Stimulated activated CD8-positive, alpha-beta memory T cell treated with anti-CD3 and anti-CD28 coated beads, Interleukin-12 subunit alpha, Interleukin-12 subunit beta, amount 100 ng/mL, for 1 hour (primary cell): ENCODE data around the gene VEZT.
"Not testable (repeated sequence)": the region's sequence is repeated elsewhere in the genome, so short reads cannot be mapped to it uniquely, and the experiment has no call there.

ENCODE experiments used
- DNase-seq: peaks from one replicate; pipeline ENCODE4 v3.0.0-alpha.2; 2020; ENCODE audit warnings: low read depth

VEZT gene

GRCh38 chr12:95224202-95225170 is 6.9 kb downstream of the VEZT start:
- DNase-seq: no peak

GRCh38 chr12:95225645-95226212 is 8.1 kb downstream of the VEZT start:
- DNase-seq: no peak

GRCh38 chr12:95227818-95228356 is 10.3 kb downstream of the VEZT start:
- DNase-seq: no peak

- DNase-seq: no peak
These were observed 11.0 kb downstream of the VEZT start for GRCh38 chr12:95228617-95229016.

DNA sequence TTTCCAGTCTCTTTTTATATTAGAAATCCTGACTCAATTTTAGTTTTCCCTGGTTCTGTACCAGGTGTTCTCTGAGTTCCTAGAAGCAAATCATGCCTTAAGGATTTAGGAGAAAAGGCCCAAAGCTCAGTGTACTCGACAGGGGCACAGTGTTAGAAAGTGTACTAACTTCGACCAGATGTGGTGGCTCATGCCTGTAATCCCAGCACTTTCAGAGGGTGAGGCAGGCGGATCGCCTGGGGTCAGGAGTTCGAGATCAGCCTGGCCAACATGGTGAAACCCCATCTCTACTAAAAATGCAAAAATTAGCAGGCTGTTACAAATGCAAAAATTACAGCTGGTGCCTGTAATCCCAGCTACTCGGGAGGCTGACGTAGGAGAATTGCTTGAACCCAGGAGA is 12.0 kb downstream of the VEZT start:
- DNase-seq: no peak

DNA sequence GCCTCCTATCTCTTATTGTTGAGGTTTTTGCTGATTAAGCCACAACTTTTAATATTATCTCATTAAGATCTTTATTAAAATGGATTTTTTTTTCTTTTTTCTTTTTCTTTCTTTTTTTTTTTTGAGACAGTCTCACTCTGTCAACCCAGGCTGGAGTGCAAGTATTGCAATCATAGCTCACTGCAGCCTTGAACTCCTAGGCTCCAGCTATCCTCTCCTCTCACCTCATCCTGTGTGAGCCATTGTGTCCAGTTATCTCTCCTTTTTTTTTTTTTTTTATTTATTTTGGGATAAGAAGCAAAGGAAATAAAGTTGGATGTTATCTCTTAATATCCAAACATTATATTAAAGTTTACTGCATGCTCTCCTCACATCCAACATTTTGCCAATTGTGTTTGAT is 12.7 kb downstream of the VEZT start:
- no peak for DNase-seq

DNA sequence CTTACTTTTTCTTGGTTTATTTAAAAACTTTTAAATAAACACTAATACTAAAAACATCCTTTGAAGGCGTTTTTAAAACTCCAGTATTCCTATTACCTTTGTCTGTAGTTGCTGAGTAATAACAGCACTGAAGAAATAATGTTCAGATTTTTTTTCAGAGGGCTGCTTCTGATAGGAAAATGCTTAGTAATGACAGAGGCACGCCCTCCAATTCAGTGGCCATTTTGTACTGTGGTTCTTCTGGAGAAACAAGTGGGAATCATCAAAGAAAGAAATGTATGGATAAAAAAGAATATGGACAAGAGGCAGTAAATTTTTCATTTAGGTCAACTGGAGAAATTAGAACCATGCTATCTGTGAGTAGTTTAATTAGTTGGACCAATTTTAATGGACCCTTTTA is 13.6 kb downstream of the VEZT start:
- DNase-seq: no peak

DNA sequence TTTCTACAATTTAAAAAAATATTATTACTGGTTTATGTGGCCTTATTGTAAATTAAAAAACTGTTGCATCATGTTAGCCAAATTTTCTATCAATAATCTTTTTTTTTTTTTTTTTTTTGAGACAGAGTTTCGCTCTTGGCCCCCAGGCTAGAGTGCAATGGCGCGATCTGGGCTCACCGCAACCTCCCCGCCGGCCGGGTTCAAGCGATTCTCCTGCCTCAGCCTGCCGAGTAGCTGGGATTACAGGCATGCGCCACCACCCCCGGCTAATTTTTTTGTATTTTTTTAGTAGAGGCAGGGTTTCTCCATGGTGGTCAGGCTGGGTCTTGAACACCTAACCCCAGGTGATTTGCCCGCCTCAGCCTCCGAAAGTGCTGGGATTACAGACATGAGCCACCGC is 16.6 kb downstream of the VEZT start:
- not testable (repeated sequence) for DNase-seq

- not testable (repeated sequence) for DNase-seq
These were observed 18.0 kb downstream of the VEZT start for GRCh38 chr12:95235621-95236020.

GRCh38 chr12:95237315-95237714 is 19.7 kb downstream of the VEZT start:
- DNase-seq: no peak

GRCh38 chr12:95238150-95238549 is 20.5 kb downstream of the VEZT start:
- DNase-seq: no peak

DNA sequence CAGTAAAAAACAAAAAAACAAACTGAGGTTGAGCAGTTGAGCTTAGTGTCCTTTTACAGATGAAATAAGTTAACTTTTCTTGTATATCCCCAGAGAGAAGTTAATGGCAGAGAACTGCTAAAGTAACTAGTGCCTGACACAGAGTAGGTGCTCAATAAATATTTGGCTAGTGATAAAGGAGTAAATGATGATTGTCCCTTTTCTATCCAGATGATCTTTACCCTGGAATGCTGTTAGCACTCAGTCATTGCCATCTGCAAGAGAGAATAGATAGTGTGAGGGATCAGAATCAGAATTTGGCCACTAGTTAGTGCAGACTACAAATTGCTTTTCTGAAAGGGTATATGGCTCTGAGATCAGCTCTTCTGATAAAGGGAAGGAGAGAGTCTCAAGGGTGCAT is 21.6 kb downstream of the VEZT start:
- no peak for DNase-seq

DNA sequence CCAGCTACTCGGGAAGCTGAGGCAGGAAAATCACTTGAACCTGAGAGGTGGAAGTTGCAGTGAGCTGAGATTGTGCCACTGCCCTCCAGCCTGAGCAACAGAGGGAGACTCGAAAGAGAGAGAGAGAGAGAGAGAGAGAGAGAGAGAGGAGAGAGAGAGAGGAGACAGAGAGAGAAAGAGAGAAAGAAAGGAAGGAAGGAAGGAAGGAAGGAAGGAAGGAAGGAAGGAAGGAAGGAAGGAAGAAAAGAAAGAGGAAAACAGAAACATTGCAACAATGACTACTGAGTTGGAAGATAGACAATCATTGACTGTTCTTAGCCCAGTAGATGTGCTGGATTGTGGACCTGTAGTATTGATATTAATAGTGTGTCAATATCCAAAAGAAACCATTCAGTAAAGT is 22.2 kb downstream of the VEZT start:
- DNase-seq: not testable (repeated sequence)

GRCh38 chr12:95240556-95240955 is 22.9 kb downstream of the VEZT start:
- no peak for DNase-seq

GRCh38 chr12:95241138-95241537 is 23.5 kb downstream of the VEZT start:
- not testable (repeated sequence) for DNase-seq

DNA sequence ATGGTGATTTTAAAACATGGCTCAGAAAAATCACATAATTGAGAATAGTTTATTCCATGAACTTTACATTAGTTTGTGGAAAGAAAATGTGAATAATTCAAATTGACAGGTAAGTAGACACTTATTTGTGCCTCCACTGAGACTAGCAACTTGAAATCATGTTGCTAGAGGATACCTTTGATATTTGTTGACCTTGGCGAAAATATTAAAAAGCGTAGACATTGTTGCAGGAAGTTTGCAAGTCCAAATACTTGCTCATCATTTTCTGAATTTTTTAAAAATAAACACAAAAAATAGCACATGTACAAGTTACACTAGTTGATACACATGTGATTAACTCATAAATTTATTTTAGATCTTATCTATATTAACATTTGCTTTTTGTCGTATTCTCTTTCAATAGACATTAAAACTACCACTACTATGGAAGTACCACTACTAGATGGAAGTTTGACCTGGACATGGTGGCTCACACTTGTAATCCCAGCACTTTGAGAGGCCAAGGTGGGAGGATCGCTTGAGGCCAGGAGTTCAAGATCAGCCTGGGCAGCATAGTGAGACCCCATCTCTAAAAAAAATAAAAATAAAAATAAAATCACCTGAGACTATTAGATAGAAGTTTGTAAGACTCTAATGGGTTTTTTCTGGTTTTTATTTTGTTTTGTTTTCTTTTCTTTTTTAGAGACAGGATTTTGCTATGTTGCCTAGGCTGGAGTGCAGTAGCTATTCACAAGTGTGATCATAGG is 24.3 kb downstream of the VEZT start:
- no peak for DNase-seq

DNA sequence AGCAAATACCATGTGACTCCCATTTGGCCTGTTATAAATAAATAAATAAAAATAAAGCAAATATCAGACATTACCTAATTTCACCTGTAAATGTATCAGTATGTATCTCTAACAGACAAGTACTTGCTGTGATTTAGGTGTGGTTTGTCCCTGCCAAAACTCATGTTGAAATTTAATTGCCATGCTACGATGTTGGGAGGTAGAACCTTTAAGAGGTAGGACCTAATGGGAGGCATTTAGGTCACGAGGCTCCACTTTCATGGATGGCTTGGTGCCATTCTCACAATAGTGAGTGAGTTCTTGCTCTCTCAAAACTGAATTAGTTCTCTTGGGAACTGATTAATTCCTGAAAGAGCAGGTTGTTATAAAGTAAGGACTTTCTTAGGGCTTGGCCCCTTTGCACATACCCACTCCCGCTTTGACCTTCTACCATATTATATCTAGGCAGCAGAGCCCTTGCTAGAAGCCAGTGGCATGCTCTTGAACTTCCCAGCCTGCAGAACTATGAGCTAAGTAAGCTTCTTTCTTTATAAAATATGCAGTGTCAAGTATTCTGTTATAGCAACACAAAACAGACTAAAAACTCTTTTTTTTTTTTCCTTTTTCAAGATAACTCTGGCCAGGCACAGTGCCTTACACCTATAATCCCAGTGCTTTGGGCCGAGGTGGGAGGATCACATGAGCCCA is 26.0 kb downstream of the VEZT start:
- DNase-seq: no peak

GRCh38 chr12:95244350-95244749 is 26.7 kb downstream of the VEZT start:
- DNase-seq: no peak

GRCh38 chr12:95248095-95248494 is 30.5 kb downstream of the VEZT start:
- DNase-seq: no peak

DNA sequence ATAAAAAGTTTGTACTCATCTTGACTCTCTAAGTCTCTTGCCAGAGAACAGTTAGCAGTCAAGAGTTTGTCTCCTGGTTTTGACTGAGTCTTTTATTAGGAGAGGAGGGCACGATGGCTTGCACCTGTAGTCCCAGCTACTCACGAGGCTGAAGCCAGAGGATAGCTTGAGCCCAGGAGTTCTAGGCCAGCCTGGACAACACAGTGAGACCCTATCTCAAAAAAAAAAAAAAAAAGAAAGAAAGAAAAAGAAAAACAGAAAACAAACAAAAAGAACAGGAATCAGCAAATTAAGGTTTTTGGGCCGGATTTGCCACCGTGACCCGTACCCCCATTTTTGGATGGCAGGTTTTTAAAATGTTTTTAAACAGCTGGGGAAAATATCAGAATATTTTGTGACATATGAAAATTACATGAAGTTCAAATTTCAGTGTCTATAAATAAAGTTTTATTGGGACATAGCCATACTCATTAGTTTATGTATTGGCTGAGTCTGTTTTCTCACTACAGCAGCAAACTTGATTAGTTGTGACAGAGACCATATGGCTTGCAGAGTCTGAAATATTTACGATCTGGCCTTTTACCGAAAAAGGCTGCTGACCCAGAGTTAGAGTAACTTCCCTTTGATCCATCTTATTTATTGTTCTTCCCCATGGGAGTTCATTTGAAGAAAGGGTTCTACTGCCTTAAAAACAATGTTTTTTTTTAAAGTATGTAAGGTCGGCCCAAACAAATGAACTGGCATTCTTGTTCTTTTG is 31.2 kb downstream of the VEZT start:
- DNase-seq: no peak

GRCh38 chr12:95253386-95253785 is 35.8 kb downstream of the VEZT start:
- DNase-seq: no peak
